IMR-90 (cell line): ENCODE measurements around the gene SPATA24. TPM values are rescaled to one million over a fixed set of nuclear protein-coding genes. Genes with fewer than 3 reads are reported as not detected.
"Not testable (repeated sequence)": the region's sequence is repeated elsewhere in the genome, so short reads cannot be mapped to it uniquely, and the experiment has no call there.

Experiments
- ATAC-seq: fragments of 200-7000 bp; cut with Tn5 transposase; 2 replicates; pipeline ENCODE4 v1.9.1; 2020; ENCODE audit warnings: low read depth, mild to moderate bottlenecking, moderate library complexity
- BruUV-seq: library from RNA; stranded (reverse); fragments of 400-500 nt; replicated peaks from 2 replicates; lab custom pipeline; 2021; lab: Mats Ljungman, UMichigan
- CTCF ChIA-PET: fragments of 300-600 bp; formaldehyde crosslinking; extraction: SDS; loops from one replicate; lab custom pipeline; 2021; ENCODE audit warnings: antibody characterized with exemption; lab: Yijun Ruan, JAX
- POLR2A ChIA-PET: fragments of 300-600 bp; sonication (Branson Sonifier 250); formaldehyde crosslinking; loops from one replicate; lab custom pipeline; 2022; ENCODE audit warnings: antibody characterized with exemption; ENCODE audit not compliant: unreplicated experiment; lab: Charles Lee
- DNase-seq: peaks from one replicate; pipeline ENCODE4 v3.0.0; 2013
- H2AFZ ChIP-seq: replicated peaks from 2 replicates; pipeline ENCODE3; 2013; ENCODE audit warnings: low read length, mild to moderate bottlenecking; ENCODE audit not compliant: poor library complexity
- H2AK5ac ChIP-seq: 2 replicates; pipeline ENCODE4 v1.6.1; 2013; ENCODE audit warnings: low read depth, low read length, inconsistent platforms
- H2AK9ac ChIP-seq: replicated peaks from 2 replicates; pipeline ENCODE3; 2013; ENCODE audit warnings: mild to moderate bottlenecking, low read depth, low read length, moderate library complexity; ENCODE audit not compliant: poor library complexity
- H2BK120ac ChIP-seq: 2 replicates; pipeline ENCODE4 v1.6.1; 2013; ENCODE audit warnings: low read depth, low read length, inconsistent platforms
- H2BK15ac ChIP-seq: 3 replicates; pipeline ENCODE4 v1.6.1; 2013; ENCODE audit warnings: low read depth, low read length, inconsistent platforms
- H2BK20ac ChIP-seq: 2 replicates; pipeline ENCODE4 v1.6.1; 2013; ENCODE audit warnings: low read depth, mild to moderate bottlenecking, inconsistent platforms, low read length, moderate library complexity
- H2BK5ac ChIP-seq: 2 replicates; pipeline ENCODE4 v1.6.1; 2013; ENCODE audit warnings: mild to moderate bottlenecking, low read depth, low read length, inconsistent platforms; ENCODE audit not compliant: poor library complexity, severe bottlenecking
- H3K14ac ChIP-seq: replicated peaks from 2 replicates; pipeline ENCODE4 v1.6.1; 2013; ENCODE audit warnings: low read depth, low read length, inconsistent platforms
- H3K18ac ChIP-seq: 2 replicates; pipeline ENCODE4 v1.6.1; 2013; ENCODE audit warnings: low read depth, low read length, control low read depth
- H3K23ac ChIP-seq: 2 replicates; pipeline ENCODE4 v1.6.1; 2013; ENCODE audit warnings: low read depth, low read length, inconsistent platforms
- H3K27ac ChIP-seq: 2 replicates; pipeline ENCODE4 v1.5.1; 2013; ENCODE audit warnings: mild to moderate bottlenecking, control low read depth, low read length; ENCODE audit not compliant: insufficient read depth
- H3K27me3 ChIP-seq: 2 replicates; pipeline ENCODE4 v1.6.1; 2013; ENCODE audit warnings: low read length; ENCODE audit not compliant: control insufficient read depth, insufficient read depth
- H3K36me3 ChIP-seq: 2 replicates; pipeline ENCODE4 v1.6.1; 2013; ENCODE audit warnings: low read length, mixed read lengths; ENCODE audit not compliant: control insufficient read depth, insufficient read depth
- H3K4ac ChIP-seq: 2 replicates; pipeline ENCODE4 v1.6.1; 2013; ENCODE audit warnings: low read depth, low read length, inconsistent platforms
- H3K4me1 ChIP-seq: 2 replicates; pipeline ENCODE4 v1.6.1; 2013; ENCODE audit warnings: low read length, mixed read lengths; ENCODE audit not compliant: control insufficient read depth, insufficient read depth
- H3K4me2 ChIP-seq: 2 replicates; pipeline ENCODE4 v1.6.1; 2013; ENCODE audit warnings: low read depth, mild to moderate bottlenecking, control low read depth, low read length, moderate library complexity
- H3K4me3 ChIP-seq: 2 replicates; pipeline ENCODE4 v1.5.1; 2013; ENCODE audit warnings: low read depth, mild to moderate bottlenecking, control low read depth, low read length, moderate library complexity; ENCODE audit not compliant: insufficient read depth
- H3K56ac ChIP-seq: 2 replicates; pipeline ENCODE4 v1.6.1; 2013; ENCODE audit warnings: low read length, inconsistent platforms; ENCODE audit not compliant: insufficient read depth; ENCODE audit errors: extremely low read depth
- H3K79me1 ChIP-seq, 2 experiments: 2 replicates each; pipeline ENCODE4 v1.6.1; 2013; ENCODE audit warnings: low read length in 2 of 2, inconsistent platforms in 1 of 2, low read depth in 1 of 2
- H3K9ac ChIP-seq: 2 replicates; pipeline ENCODE4 v1.6.1; 2013; ENCODE audit warnings: low read depth, low read length, control low read depth
- H3K9me1 ChIP-seq: 2 replicates; pipeline ENCODE4 v1.6.1; 2013; ENCODE audit warnings: low read length, inconsistent platforms; ENCODE audit not compliant: insufficient read depth
- H3K9me3 ChIP-seq: 2 replicates; pipeline ENCODE4 v1.6.1; 2013; ENCODE audit warnings: low read length; ENCODE audit not compliant: control insufficient read depth, insufficient read depth
- H4K20me1 ChIP-seq: 2 replicates; pipeline ENCODE4 v1.6.1; 2013; ENCODE audit warnings: low read length, inconsistent platforms; ENCODE audit not compliant: insufficient read depth
- H4K5ac ChIP-seq: 2 replicates; pipeline ENCODE4 v1.6.1; 2013; ENCODE audit warnings: mild to moderate bottlenecking, low read depth, low read length, control low read depth
- H4K8ac ChIP-seq, 2 experiments: 2 replicates each; pipeline ENCODE4 v1.6.1; 2013; ENCODE audit warnings: low read depth in 2 of 2, low read length in 2 of 2, control low read depth in 1 of 2, inconsistent platforms in 1 of 2
- H4K91ac ChIP-seq: 2 replicates; pipeline ENCODE4 v1.6.1; 2013; ENCODE audit warnings: low read depth, low read length, inconsistent platforms; ENCODE audit not compliant: insufficient read depth
- RCOR1 ChIP-seq: IDR thresholded peaks from 2 replicates; pipeline ENCODE4 v1.6.1; 2012; ENCODE audit warnings: mild to moderate bottlenecking, low read length, improper control_type of control experiment; ENCODE audit not compliant: insufficient replicate concordance
- WGBS, 2 experiments: methylation state at CpG; one replicate each; pipeline versions ENCODE4 v1.1.5 to v1.1.7; 2013; ENCODE audit warnings: missing lambda C conversion rate in 2 of 2; ENCODE audit not compliant: insufficient read length in 1 of 2; ENCODE audit errors: extremely low coverage in 2 of 2; 5-methylcytosine and 5-hydroxymethylcytosine counted together
- dilution Hi-C: fragments of 300-500 bp; cut with HindIII; formaldehyde crosslinking; loops from one replicate; pipeline ENCODE4 v1.14.3; 2018; ENCODE audit warnings: low sequenced_read_pairs; ENCODE audit not compliant: unreplicated experiment
- in situ Hi-C: fragments of 300-500 bp; cut with MboI; formaldehyde crosslinking; loops from 3 replicates; pipeline ENCODE4 v1.14.3; 2019; ENCODE audit warnings: low sequenced_read_pairs, inconsistent platforms, mixed read lengths
- intact Hi-C: fragments of 100-400 bp; cut with micrococcal nuclease; formaldehyde crosslinking; loops from 2 replicates; pipeline ENCODE4 v1.10.0; 2022
- polyA plus RNA-seq, 3 experiments: library from polyadenylated mRNA; depleted of rRNA; stranded (reverse); fragments of >200 nt; gene quantifications; 2 replicates each; pipeline ENCODE4 v1.2.3, GENCODE V29; 2012; ENCODE audit warnings: low replicate concordance in 1 of 3
- total RNA-seq: library from RNA; depleted of rRNA; stranded (reverse); fragments of >200 nt; gene quantifications from 2 replicates; pipeline ENCODE4 v1.2.3, GENCODE V29; 2012

Gene SPATA24
- total and polyA plus RNA-seq, 2 of the 4 experiments (the other 2 are of a cell fraction) = 4.1 to 4.3 TPM

DNA sequence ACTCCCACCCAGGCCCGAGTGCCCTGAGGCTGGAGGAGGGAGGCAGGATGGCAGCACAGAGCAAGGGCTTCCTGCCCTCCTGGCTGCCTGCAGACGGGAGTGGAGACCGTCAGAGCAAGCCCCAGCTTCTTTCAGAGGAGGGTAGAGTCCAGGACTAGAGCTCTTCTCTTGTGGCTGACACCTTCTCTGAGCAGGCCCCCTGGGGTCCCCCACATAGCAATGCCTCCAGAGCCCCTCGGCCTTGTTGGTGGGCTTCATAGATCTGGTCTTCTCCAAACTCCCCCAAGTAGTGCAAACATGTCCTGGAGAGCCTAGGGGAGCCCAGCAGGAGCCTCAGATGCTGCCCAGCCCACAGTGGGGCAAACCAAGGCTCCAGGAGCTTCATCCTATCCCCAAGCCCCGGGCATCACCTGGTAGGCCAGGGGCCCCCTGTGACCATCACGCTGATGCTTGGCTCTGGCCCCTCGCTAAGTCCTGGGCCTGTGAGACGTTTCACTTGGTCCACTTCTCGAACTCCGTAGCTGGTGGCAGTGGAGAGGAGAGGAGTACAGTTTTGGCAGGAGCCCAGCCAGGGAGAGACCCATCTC lies 16.2 kb downstream of the SPATA24 start:
- H3K27ac ChIP-seq = no peak overlapping the region
- DNase-seq (no peak), ATAC-seq (no peak)
- H3K9ac ChIP-seq = no peak overlapping the region
- H3K4ac ChIP-seq = no peak overlapping the region
- H2AK5ac ChIP-seq = 0 out of 2 replicates have a peak overlapping the region, but pooled peaks have one; percentile 68
- H2BK120ac ChIP-seq = no peak overlapping the region
- H3K14ac ChIP-seq = no peak overlapping the region
- H4K20me1 ChIP-seq = no peaks in the 10 kb centered on the region
- no peak overlapping the region for H3K18ac ChIP-seq
- no peak overlapping the region for H4K91ac ChIP-seq
- no peak overlapping the region for H2BK20ac ChIP-seq
- H2AFZ ChIP-seq = peak overlapping the region; percentile 85
- no TSS peak for BruUV-seq
- H3K79me1 ChIP-seq = no peaks in the 10 kb centered on the region
- no peak overlapping the region for H2BK15ac ChIP-seq
- H3K36me3 ChIP-seq = no peaks in the 10 kb centered on the region
- no peak overlapping the region for H3K23ac ChIP-seq
- intact Hi-C loops = no loop called here
- no peak overlapping the region for H2BK5ac ChIP-seq
- no peak overlapping the region for H2AK9ac ChIP-seq
- peaks cover 7% of the 10 kb centered on the region for H3K4me1 ChIP-seq
- H3K9me3 ChIP-seq = no peaks in the 10 kb centered on the region; the same call in 1 of the 2 replicates
- H3K4me3 ChIP-seq = no peak overlapping the region
- dilution Hi-C loops = no loop called here
- H3K9me1 ChIP-seq = no peaks in the 10 kb centered on the region
- H3K4me2 ChIP-seq = no peak overlapping the region
- WGBS, 2 experiments = 88% methylated on average over 3 of the region's 10 CpGs; no CpG with 5 or more reads in 1 of the 2 experiments
- POLR2A ChIA-PET = no interaction called here
- peaks cover 3% of the 10 kb centered on the region for H3K27me3 ChIP-seq
- H4K8ac ChIP-seq = no peak overlapping the region
- no peak overlapping the region for H3K56ac ChIP-seq
- CTCF ChIA-PET = no interaction called here
- H4K5ac ChIP-seq = no peak overlapping the region
- TF ChIP-seq RCOR1 = no peak
- in situ Hi-C loops = no loop called here

DNA sequence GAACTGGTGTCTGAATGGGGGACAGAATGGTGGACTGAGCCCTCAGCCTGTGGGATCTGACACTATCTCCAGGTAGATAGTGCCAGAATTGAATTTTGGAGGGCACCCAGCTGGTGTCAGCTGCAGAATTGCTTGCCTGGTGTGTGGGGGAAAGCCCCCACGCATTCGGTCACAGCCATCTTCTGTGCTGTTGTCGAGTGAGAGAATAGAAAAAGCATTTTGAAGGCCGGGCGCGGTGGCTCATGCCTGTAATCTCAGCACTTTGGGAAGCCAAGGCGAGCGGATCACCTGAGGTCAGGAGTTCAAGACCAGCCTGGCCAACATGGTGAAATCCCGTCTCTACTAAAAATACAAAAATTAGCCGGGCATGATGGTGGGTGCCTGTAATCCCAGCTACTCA lies 16.9 kb downstream of the SPATA24 start:
- H3K9me3 ChIP-seq, H3K79me1 ChIP-seq, H2BK15ac ChIP-seq, H4K20me1 ChIP-seq, BruUV-seq, H2BK120ac ChIP-seq, H2AK5ac ChIP-seq, H3K4me1 ChIP-seq, H2BK20ac ChIP-seq, dilution Hi-C loops, H2BK5ac ChIP-seq, H3K14ac ChIP-seq, H3K4me3 ChIP-seq, intact Hi-C loops, H3K27me3 ChIP-seq, H4K91ac ChIP-seq, H3K4me2 ChIP-seq, POLR2A ChIA-PET, H3K27ac ChIP-seq, H3K9me1 ChIP-seq, DNase-seq, ATAC-seq, H2AFZ ChIP-seq, H3K4ac ChIP-seq, in situ Hi-C loops, H4K5ac ChIP-seq, H3K18ac ChIP-seq, H3K36me3 ChIP-seq, H3K23ac ChIP-seq, H3K56ac ChIP-seq, H3K9ac ChIP-seq, H4K8ac ChIP-seq, H2AK9ac ChIP-seq: not testable (repeated sequence)
- 90% methylated on average over 2 of the region's 10 CpGs; no CpG with 5 or more reads in 1 of the 2 experiments for WGBS, 2 experiments
- CTCF ChIA-PET = interaction anchor here (1.0 kb wide), 1 partner anchor 36 kb away, joined by 4 read pairs; no protein-coding TSS in a partner anchor
